GM19463 (cell line): ENCODE data around the gene TOMT.
"Not testable (repeated sequence)": the region's sequence is repeated elsewhere in the genome, so short reads cannot be mapped to it uniquely, and the experiment has no call there.

Source experiments
- ATAC-seq: cut with Tn5 transposase; IDR thresholded peaks from one replicate; pipeline ENCODE4 v1.9.1; 2021; ENCODE audit warnings: mild to moderate bottlenecking, moderate library complexity; ENCODE audit not compliant: unreplicated experiment

The TOMT gene

GRCh38 chr11:72123117-72123653, 17.5 kb downstream of the TOMT start:
- ATAC-seq, result no peak

- ATAC-seq, result no peak
These were observed 18.3 kb downstream of the TOMT start for GRCh38 chr11:72124046-72124445.

GRCh38 chr11:72125956-72126355, 20.2 kb downstream of the TOMT start:
- ATAC-seq, result no peak

GRCh38 chr11:72127923-72128322, 22.2 kb downstream of the TOMT start:
- no peak for ATAC-seq

GRCh38 chr11:72129381-72129780, 23.7 kb downstream of the TOMT start:
- ATAC-seq, result no peak

GRCh38 chr11:72132646-72133045, 26.9 kb downstream of the TOMT start:
- ATAC-seq, result no peak

- ATAC-seq, result not testable (repeated sequence)
These were observed 29.7 kb downstream of the TOMT start, which contains the start of gene FOLR3 for GRCh38 chr11:72135473-72135872. TSS of gene FOLR3 (plus strand) at chr11:72135725. CDS start at chr11:72135953, 228 bp downstream.

GRCh38 chr11:72135891-72136683, 30.4 kb downstream of the TOMT start:
- ATAC-seq, result no peak

- no peak for ATAC-seq
These were observed 31.0 kb downstream of the TOMT start for GRCh38 chr11:72136684-72137262.

- ATAC-seq, result no peak
These were observed 33.2 kb downstream of the TOMT start for GRCh38 chr11:72138821-72139390.

GRCh38 chr11:72139500-72139899, 33.8 kb downstream of the TOMT start:
- ATAC-seq, result no peak

- ATAC-seq, result no peak
These were observed 34.9 kb downstream of the TOMT start for GRCh38 chr11:72140661-72141060.

GRCh38 chr11:72141066-72141465, 35.3 kb downstream of the TOMT start:
- no peak for ATAC-seq

- ATAC-seq, result not testable (repeated sequence)
These were observed 36.4 kb downstream of the TOMT start for GRCh38 chr11:72142086-72142485.

GRCh38 chr11:72142543-72142942, 36.8 kb downstream of the TOMT start:
- ATAC-seq, result not testable (repeated sequence)

GRCh38 chr11:72144807-72145565, 39.3 kb downstream of the TOMT start:
- ATAC-seq, result no peak

GRCh38 chr11:72146625-72147024, 40.9 kb downstream of the TOMT start:
- ATAC-seq, result no peak

GRCh38 chr11:72150882-72151281, 45.2 kb downstream of the TOMT start:
- no peak for ATAC-seq

- ATAC-seq, result not testable (repeated sequence)
These were observed 48.1 kb downstream of the TOMT start for GRCh38 chr11:72153874-72154273.

GRCh38 chr11:72154816-72155215, 49.1 kb downstream of the TOMT start:
- no peak for ATAC-seq

GRCh38 chr11:72155751-72156150, 50.0 kb downstream of the TOMT start:
- ATAC-seq, result no peak
